ENCODE measurements around the gene PCMTD2.

- no peak for TF ChIP-seq CTCF (IDR thresholded peaks at IDR 0.05)
- TF ChIP-seq EP300 (IDR thresholded peaks at IDR 0.05): no peak
- TF ChIP-seq POLR2A (IDR thresholded peaks at IDR 0.05): no peak
Measured at GRCh38 chr20:64264091-64264490, 8.5 kb downstream of the PCMTD2 start.
